Gastrocnemius medialis (tissue), 4 donors: ENCODE data around the gene NUDCD2.

Source experiments
- POLR2A ChIP-seq, 2 donors: fragments of 450-650 bp; IDR thresholded peaks; one replicate each; pipeline ENCODE4 v1.6.1; 2017; ENCODE audit warnings: antibody characterized with exemption in 2 of 2, mild to moderate bottlenecking in 2 of 2, moderate library complexity in 2 of 2
- TF ChIP-seq, protein P1 (sequence below), 5 experiments: fragments of 450-650 bp in 3 of 5; fragments of 200-600 bp in 2 of 5; sonication (generic) in 2 of 5; IDR thresholded peaks in 4 of 5; conservative IDR thresholded peaks in 1 of 5; 1 replicate in 4 of 5; 2 replicates in 1 of 5; pipeline ENCODE4 v1.5.1; 2016 to 2019; ENCODE audit warnings: antibody characterized with exemption in 5 of 5, mild to moderate bottlenecking in 3 of 5, moderate library complexity in 3 of 5

DNA sequence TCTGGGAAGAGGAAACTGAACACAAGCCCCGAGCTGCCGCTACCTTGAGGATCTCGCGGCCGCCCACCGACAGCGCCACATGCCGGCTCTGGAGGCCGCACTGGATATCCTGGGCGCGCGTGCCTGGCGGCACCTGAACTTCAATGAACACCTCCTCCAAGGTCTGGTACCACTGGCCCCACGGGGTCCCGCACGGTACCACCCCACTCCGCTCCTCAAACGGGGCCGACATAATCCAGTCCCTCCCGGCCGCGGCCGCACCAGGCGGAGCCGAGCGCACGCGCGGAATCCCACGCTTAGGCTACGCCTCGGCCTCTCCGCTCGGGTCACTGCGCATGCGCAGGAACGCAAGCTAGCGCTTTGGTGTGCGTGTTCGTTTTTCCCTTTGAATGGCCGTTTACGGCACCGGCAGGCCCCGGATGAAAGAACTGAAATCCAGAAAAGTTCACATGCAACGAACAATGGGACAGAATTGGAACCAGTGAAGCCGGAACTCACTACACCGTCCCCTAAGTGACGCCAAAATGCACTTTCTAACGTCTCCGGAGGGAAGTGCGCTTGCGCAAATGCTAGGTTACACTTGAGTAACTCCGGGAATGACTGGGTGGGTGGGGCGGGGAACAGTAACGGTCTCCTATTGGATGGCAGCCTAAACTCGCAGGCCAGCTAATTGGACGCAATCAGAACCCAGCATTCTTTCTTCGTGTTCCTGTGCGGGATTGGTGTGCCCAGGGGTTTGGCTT lies at the start of gene NUDCD2:
- TF ChIP-seq, protein P1, sequence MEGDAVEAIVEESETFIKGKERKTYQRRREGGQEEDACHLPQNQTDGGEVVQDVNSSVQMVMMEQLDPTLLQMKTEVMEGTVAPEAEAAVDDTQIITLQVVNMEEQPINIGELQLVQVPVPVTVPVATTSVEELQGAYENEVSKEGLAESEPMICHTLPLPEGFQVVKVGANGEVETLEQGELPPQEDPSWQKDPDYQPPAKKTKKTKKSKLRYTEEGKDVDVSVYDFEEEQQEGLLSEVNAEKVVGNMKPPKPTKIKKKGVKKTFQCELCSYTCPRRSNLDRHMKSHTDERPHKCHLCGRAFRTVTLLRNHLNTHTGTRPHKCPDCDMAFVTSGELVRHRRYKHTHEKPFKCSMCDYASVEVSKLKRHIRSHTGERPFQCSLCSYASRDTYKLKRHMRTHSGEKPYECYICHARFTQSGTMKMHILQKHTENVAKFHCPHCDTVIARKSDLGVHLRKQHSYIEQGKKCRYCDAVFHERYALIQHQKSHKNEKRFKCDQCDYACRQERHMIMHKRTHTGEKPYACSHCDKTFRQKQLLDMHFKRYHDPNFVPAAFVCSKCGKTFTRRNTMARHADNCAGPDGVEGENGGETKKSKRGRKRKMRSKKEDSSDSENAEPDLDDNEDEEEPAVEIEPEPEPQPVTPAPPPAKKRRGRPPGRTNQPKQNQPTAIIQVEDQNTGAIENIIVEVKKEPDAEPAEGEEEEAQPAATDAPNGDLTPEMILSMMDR (IDR thresholded peaks at IDR 0.05 in 4 of 5, conservative IDR thresholded peaks at IDR 0.05 in 1 of 5), result peak in 2 of 5 experiments; percentile 42 to 43
- peak; percentile 81 to 90 for TF ChIP-seq POLR2A (IDR thresholded peaks at IDR 0.05)
